HG03460 (cell line): ENCODE results near the gene TMEM107.

Source experiments
- ATAC-seq: cut with Tn5 transposase; IDR thresholded peaks from one replicate; pipeline ENCODE4 v1.9.1; 2021; ENCODE audit not compliant: unreplicated experiment

The TMEM107 gene

GRCh38 chr17:8138672-8139371 is 37.4 kb downstream of the TMEM107 start:
- peak; percentile 75 for ATAC-seq

- ATAC-seq: peak; percentile 12
Measured at GRCh38 chr17:8138374-8138671, 37.9 kb downstream of the TMEM107 start.

- no peak for ATAC-seq
Measured at GRCh38 chr17:8137645-8138373, 38.4 kb downstream of the TMEM107 start.

- ATAC-seq: no peak
Measured at GRCh38 chr17:8133941-8134340, 42.2 kb downstream of the TMEM107 start.

- ATAC-seq: no peak
Measured at GRCh38 chr17:8133399-8133798, 42.8 kb downstream of the TMEM107 start.

- ATAC-seq: no peak
Measured at GRCh38 chr17:8131844-8132441, 44.2 kb downstream of the TMEM107 start.

- ATAC-seq: no peak
Measured at GRCh38 chr17:8128125-8128784, 47.9 kb downstream of the TMEM107 start.

- ATAC-seq: no peak
Measured at GRCh38 chr17:8126491-8127066, 49.6 kb downstream of the TMEM107 start.

- ATAC-seq: no peak
Measured at GRCh38 chr17:8125947-8126490, 50.2 kb downstream of the TMEM107 start.

GRCh38 chr17:8125154-8125946 is 50.8 kb downstream of the TMEM107 start:
- ATAC-seq: no peak

- no peak for ATAC-seq
Measured at GRCh38 chr17:8124350-8125153, 51.6 kb downstream of the TMEM107 start.

- no peak for ATAC-seq
Measured at GRCh38 chr17:8123695-8124349, 52.4 kb downstream of the TMEM107 start, which contains the start of gene HES7. Gene HES7 (minus strand): TSS chr17:8124106. CDS start chr17:8124084, 22 bp downstream.

- no peak for ATAC-seq
Measured at GRCh38 chr17:8122924-8123694, 53.1 kb downstream of the TMEM107 start.
